ENCODE measurements around the gene SCARF2.

- TF ChIP-seq CTCF (IDR thresholded peaks at IDR 0.05) (no peak), POLR2A (IDR thresholded peaks at IDR 0.05) (no peak)
Observed at GRCh38 chr22:20438678-20439492, 1.3 kb upstream of the SCARF2 start.

Measured in testis (tissue), 2 donors.